ENCODE data around the gene METAP1. TPM values are rescaled to one million over a fixed set of nuclear protein-coding genes. Genes with fewer than 3 reads are reported as not detected.

Gene METAP1
- total and polyA plus RNA-seq, 9 donors: 25.1 to 31.1 (median 27.6) TPM

DNA sequence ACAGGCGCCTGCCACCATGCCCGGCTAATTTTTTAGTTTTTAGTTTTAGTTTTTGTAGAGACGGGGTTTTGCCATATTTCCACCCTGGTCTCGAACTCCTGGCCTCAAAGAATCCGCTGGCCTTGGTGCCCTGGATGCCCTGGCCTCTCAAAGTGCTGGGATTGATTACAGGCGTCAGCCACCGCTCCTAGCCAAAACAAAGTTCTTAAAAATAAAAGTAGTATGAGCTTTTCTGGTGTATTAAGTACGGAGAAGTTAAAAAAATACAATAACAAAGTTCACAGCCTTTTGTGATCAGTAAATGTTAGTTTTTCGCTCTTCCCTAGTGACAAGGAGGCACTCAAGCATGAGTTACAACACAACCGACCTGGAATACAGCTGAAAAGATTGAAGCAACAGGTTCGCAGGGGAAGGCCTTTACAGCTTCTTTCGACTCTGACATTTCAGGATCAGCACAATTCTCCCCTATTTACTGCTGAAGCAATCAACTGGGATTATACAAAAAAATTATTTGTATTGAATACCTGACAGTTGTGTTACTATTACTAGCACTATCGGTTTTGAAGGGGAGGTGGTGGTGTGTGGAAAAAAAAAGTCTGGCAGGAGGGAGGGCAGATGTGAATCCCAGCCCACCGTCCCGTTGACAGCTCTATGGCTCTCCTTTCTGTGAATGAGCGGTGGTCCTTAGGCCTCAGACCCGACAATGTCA, 893 bp upstream of the METAP1 start:
- no peaks in the 10 kb centered on the region for H3K9me3 ChIP-seq (replicated peaks; ENCODE audit: control insufficient read depth, low read depth, low read length)
- H3K4me1 ChIP-seq (ENCODE audit: control insufficient read depth, insufficient read depth, low read length): peaks cover 5% of the 10 kb centered on the region
- H3K36me3 ChIP-seq (ENCODE audit: control insufficient read depth, insufficient read depth, low read length): no peaks in the 10 kb centered on the region
- no peaks in the 10 kb centered on the region for H3K27me3 ChIP-seq (ENCODE audit: control insufficient read depth, insufficient read depth, low read length)
- H3K4me3 ChIP-seq (ENCODE audit: low read length): peak overlapping the region; percentile 52
- DNase-seq: no peak
- 17% methylated on average over 6 of the region's 17 CpGs for WGBS (ENCODE audit: insufficient coverage)
- peak overlapping the region; percentile 93 for H3K27ac ChIP-seq (ENCODE audit: low read length)

DNA sequence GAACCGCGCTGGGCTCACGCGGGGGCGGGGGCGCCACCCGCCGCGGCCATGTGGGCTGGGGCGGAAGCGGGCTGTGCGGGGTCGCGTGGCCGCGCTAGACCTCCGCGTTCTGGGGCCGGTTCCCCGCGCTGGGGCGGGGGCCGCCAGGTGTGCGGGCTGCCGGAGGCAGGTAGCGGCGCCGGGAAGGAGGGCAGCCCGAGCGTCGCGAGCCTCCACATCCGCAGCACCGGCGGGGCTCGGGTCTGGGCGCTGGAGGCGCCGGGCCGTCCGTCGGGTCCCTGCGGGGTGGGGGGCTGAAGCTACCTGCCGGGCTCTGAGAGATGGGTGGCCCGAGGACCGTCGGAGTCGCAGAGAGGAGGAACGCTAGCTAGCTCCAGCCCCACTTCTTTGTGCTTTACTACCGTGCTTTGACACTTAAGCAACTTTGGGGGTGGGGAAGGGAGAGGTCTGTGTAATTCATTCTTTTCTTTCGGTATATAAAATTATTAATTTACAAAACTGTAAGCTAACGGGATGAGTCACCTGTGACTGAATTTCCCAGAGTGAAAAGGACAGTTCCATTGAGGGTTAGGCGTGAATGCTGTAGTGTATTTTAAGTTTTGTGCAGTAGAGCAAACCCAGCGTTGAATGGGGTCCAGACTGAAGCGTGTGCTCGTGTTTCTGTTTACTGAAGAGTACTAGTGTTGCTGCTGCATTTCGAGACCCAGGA, 689 bp downstream of the METAP1 start:
- Histone ChIP-seq H3K27ac (ENCODE audit: low read length) (peak overlapping the region; percentile 42), H3K4me1 (ENCODE audit: control insufficient read depth, insufficient read depth, low read length) (peaks cover 5% of the 10 kb centered on the region), H3K36me3 (ENCODE audit: control insufficient read depth, insufficient read depth, low read length) (no peaks in the 10 kb centered on the region), H3K4me3 (ENCODE audit: low read length) (peak overlapping the region; percentile 94), H3K9me3 (replicated peaks; ENCODE audit: control insufficient read depth, low read depth, low read length) (no peaks in the 10 kb centered on the region), H3K27me3 (ENCODE audit: control insufficient read depth, insufficient read depth, low read length) (no peaks in the 10 kb centered on the region)
- DNase-seq: peak; percentile 62
- under 1% methylated on average over 54 of the region's 57 CpGs for WGBS (ENCODE audit: insufficient coverage)

DNA sequence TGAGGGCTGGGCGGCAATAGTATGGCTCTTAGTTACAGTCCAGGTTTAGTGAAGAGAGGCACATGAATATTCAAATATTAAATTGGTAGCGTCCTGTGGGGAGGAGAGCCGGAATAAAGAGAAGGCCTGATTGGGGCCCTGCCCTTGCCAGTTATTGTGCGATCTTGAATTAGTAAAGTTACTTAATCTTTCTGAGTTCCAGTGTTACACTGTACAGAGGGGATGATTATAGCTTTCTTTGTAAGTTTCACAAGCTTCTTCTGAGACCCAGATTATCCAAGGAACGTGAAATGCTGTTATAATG, 1.2 kb downstream of the METAP1 start:
- Histone ChIP-seq H3K36me3 (ENCODE audit: control insufficient read depth, insufficient read depth, low read length) (no peaks in the 10 kb centered on the region), H3K27me3 (ENCODE audit: control insufficient read depth, insufficient read depth, low read length) (no peaks in the 10 kb centered on the region), H3K27ac (ENCODE audit: low read length) (peak overlapping the region; percentile 32), H3K4me1 (ENCODE audit: control insufficient read depth, insufficient read depth, low read length) (peaks cover 5% of the 10 kb centered on the region), H3K4me3 (ENCODE audit: low read length) (peak overlapping the region; percentile 94), H3K9me3 (replicated peaks; ENCODE audit: control insufficient read depth, low read depth, low read length) (no peaks in the 10 kb centered on the region)
- 39% methylated on average over 3 of the region's 5 CpGs for whole genome bisulfite sequencing (ENCODE audit: insufficient coverage)
- DNase-seq: no peak

DNA sequence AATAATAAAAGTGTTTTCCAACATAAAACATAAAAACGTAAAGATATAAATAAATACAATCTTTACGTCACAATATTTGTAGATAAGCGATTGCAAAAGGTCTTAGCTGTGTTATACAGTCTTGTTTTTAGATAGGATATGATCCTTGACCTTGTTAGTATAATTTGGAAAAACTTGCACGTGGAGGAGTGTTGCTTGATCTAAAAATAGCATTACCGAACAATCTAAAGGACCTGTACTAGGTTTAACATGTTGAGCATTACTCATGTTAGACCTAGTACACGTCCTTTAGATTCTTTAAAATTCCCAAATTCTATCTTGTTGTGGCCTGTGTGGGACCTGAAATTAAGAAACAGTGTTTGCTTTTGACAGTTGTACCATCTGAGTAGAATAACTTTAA, 1.6 kb downstream of the METAP1 start:
- H3K4me1 ChIP-seq (ENCODE audit: control insufficient read depth, insufficient read depth, low read length): peaks cover 5% of the 10 kb centered on the region
- no peak overlapping the region for H3K4me3 ChIP-seq (ENCODE audit: low read length)
- no peak overlapping the region for H3K27ac ChIP-seq (ENCODE audit: low read length)
- H3K9me3 ChIP-seq (replicated peaks; ENCODE audit: control insufficient read depth, low read depth, low read length): no peaks in the 10 kb centered on the region
- H3K27me3 ChIP-seq (ENCODE audit: control insufficient read depth, insufficient read depth, low read length): no peaks in the 10 kb centered on the region
- WGBS (ENCODE audit: insufficient coverage): no CpG with 5 or more reads among the region's 6 CpGs
- DNase-seq: no peak
- H3K36me3 ChIP-seq (ENCODE audit: control insufficient read depth, insufficient read depth, low read length): no peaks in the 10 kb centered on the region

DNA sequence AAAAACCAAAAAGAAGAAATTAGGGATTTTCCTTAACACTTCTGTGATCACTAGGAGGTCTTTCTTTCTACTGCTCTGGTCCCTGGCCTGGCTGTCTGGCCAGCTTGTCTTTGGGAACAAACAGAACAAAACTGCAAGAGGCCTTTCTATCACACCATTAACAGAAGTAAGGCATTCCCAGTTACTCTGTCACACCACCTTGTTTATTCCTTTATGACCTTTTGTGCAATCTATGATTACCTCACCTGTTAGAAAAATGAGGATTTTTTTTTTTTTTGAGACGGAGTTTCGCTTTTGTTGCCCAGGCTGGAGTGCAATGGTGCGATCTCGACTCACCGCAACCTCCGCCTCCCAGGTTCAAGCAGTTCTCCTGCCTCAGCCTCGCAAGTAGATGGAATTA, 3.0 kb downstream of the METAP1 start:
- H3K9me3 ChIP-seq (replicated peaks; ENCODE audit: control insufficient read depth, low read depth, low read length): no peaks in the 10 kb centered on the region
- H3K4me1 ChIP-seq (ENCODE audit: control insufficient read depth, insufficient read depth, low read length): peaks cover 5% of the 10 kb centered on the region
- no peak for DNase-seq
- 92% methylated on average over 5 of the region's 7 CpGs for WGBS (ENCODE audit: insufficient coverage)
- no peak overlapping the region for H3K27ac ChIP-seq (ENCODE audit: low read length)
- H3K27me3 ChIP-seq (ENCODE audit: control insufficient read depth, insufficient read depth, low read length): no peaks in the 10 kb centered on the region
- no peak overlapping the region for H3K4me3 ChIP-seq (ENCODE audit: low read length)
- H3K36me3 ChIP-seq (ENCODE audit: control insufficient read depth, insufficient read depth, low read length): no peaks in the 10 kb centered on the region

DNA sequence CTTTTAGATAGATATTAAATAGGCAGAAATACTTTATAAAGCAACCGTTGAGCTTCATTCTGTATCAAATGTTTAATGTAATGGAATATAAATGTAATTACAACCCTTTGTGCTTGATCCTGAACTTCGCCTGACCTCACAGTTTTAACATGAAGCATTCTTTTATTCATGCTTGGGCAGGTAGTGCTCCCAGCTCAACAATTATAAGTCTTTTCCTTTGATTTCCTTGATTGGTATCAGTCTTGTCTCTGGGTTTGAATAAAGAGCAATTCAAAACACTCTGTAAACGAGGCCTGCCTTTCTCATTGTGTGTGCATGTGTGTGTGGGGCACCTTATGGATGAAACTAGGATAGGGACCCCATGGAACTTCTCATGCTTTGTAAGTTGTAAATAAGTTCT, 6.8 kb downstream of the METAP1 start:
- Histone ChIP-seq H3K36me3 (ENCODE audit: control insufficient read depth, insufficient read depth, low read length) (no peaks in the 10 kb centered on the region), H3K4me3 (ENCODE audit: low read length) (no peak overlapping the region), H3K27me3 (ENCODE audit: control insufficient read depth, insufficient read depth, low read length) (no peaks in the 10 kb centered on the region), H3K27ac (ENCODE audit: low read length) (no peak overlapping the region), H3K4me1 (ENCODE audit: control insufficient read depth, insufficient read depth, low read length) (no peaks in the 10 kb centered on the region), H3K9me3 (replicated peaks; ENCODE audit: control insufficient read depth, low read depth, low read length) (no peaks in the 10 kb centered on the region)
- no CpG with 5 or more reads among the region's 3 CpGs for WGBS (ENCODE audit: insufficient coverage)
- DNase-seq: no peak

DNA sequence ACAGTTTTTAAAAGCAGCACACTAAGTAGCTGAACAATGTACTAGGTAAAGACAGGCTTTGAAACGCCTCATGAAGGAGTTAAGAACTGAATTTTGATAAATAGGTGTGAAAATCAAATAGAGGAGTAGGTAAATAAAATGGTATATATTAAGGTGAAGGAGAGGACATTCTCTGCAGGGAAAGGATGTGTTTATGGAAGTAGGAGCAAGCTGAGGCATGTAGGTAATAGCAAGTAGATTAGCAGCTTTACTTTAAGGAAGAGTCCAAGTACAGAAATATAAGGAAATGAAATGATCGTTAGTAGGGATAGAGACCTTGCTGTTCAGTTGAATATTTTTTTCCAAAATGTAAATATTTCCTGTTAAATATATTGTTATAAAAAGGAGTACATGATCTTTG, 12.5 kb downstream of the METAP1 start:
- peaks cover 5% of the 10 kb centered on the region for H3K9me3 ChIP-seq (replicated peaks; ENCODE audit: control insufficient read depth, low read depth, low read length)
- no peak for DNase-seq
- WGBS (ENCODE audit: insufficient coverage): 75% methylated on average over 1 of the region's 2 CpGs
- H3K4me3 ChIP-seq (ENCODE audit: low read length): no peak overlapping the region
- no peaks in the 10 kb centered on the region for H3K4me1 ChIP-seq (ENCODE audit: control insufficient read depth, insufficient read depth, low read length)
- no peaks in the 10 kb centered on the region for H3K27me3 ChIP-seq (ENCODE audit: control insufficient read depth, insufficient read depth, low read length)
- no peaks in the 10 kb centered on the region for H3K36me3 ChIP-seq (ENCODE audit: control insufficient read depth, insufficient read depth, low read length)
- no peak overlapping the region for H3K27ac ChIP-seq (ENCODE audit: low read length)

DNA sequence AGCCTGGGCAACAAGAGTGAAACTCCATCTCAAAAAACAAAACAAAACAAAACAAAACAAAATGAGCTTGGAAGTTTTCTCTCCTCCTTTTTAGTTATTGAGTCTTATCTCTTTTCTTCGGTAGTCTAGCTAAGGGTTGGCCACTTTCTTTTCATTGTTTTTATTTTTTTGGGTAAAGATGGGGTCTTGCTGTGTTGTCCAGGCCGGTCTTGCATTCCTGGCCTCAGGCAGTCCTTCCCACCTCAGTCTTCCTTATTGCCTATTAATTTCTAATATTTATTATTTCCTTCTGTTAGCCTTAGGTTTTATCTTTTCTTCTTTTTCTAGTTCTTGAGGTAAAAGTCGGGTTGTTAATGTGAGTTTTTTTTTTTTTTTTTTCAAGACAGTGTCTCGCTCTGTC, 16.4 kb downstream of the METAP1 start:
- Histone ChIP-seq H3K4me1 (ENCODE audit: control insufficient read depth, insufficient read depth, low read length) (no peaks in the 10 kb centered on the region), H3K36me3 (ENCODE audit: control insufficient read depth, insufficient read depth, low read length) (peaks cover 4% of the 10 kb centered on the region), H3K27me3 (ENCODE audit: control insufficient read depth, insufficient read depth, low read length) (no peaks in the 10 kb centered on the region), H3K9me3 (replicated peaks; ENCODE audit: control insufficient read depth, low read depth, low read length) (peaks cover 15% of the 10 kb centered on the region), H3K27ac (ENCODE audit: low read length) (no peak overlapping the region), H3K4me3 (ENCODE audit: low read length) (no peak overlapping the region)
- DNase-seq: no peak
- no CpG with 5 or more reads among the region's 4 CpGs for WGBS (ENCODE audit: insufficient coverage)

DNA sequence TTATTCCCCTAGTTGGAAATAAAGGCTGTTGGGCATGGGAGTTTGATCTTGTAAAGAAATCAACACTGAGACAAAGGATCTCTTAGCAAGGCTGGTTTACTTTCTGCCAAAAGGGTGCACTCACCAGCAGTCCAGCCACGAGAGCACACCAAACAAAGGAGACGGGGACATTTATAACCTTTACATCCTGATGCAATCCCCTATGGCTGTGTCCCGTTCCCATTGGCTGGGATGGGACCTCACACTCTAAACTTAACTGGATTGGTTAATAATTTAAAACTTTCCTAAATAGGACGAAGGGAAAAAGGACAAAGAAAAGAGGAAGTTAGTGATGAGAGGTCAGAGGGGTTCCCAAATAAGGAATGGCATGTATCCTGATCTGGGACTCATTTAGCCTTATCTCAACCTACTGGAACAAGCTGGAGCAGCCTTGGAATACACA, 17.9 kb downstream of the METAP1 start:
- H3K36me3 ChIP-seq (ENCODE audit: control insufficient read depth, insufficient read depth, low read length): peaks cover 4% of the 10 kb centered on the region
- DNase-seq: no peak
- H3K4me3 ChIP-seq (ENCODE audit: low read length): no peak overlapping the region
- H3K27me3 ChIP-seq (ENCODE audit: control insufficient read depth, insufficient read depth, low read length): no peaks in the 10 kb centered on the region
- H3K9me3 ChIP-seq (replicated peaks; ENCODE audit: control insufficient read depth, low read depth, low read length): peaks cover 20% of the 10 kb centered on the region
- H3K4me1 ChIP-seq (ENCODE audit: control insufficient read depth, insufficient read depth, low read length): no peaks in the 10 kb centered on the region
- no peak overlapping the region for H3K27ac ChIP-seq (ENCODE audit: low read length)
- 71% methylated on average over 1 of the region's 4 CpGs for WGBS (ENCODE audit: insufficient coverage)

DNA sequence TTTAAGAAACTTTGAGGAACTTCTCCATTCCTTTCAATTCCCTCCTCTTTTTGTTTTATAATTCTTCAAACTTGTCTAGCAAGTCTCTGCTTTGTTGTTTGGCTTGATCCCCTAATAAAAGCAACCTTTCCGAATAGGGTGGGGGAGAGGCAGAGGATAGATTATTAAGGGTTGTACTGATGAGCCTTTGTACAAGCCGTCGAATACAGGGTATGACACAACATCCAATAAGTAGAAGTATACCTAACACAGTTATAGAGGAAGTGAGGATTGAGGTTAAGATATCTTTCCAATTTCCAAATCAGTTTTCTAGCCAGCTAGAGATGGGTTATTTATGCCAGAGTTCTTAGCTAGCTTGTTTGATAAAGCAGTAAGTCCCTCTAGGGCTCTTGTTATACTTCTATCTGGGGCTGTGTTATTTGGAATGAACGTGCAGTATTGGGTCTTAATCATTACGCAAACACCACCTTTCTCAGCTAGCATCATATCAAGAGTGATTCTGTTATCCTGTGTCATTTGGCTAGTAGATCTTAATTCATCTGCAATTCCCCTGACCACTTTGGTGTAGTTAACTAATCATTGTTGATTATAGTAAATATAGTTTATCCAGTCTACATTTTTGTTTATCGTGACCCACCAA, 18.5 kb downstream of the METAP1 start:
- no CpG with 5 or more reads among the region's 6 CpGs for WGBS (ENCODE audit: insufficient coverage)
- DNase-seq: no peak
- H3K4me3 ChIP-seq (ENCODE audit: low read length): no peak overlapping the region

More for the DNA sequence above, 18.5 kb downstream of the METAP1 start:
- Histone ChIP-seq H3K9me3 (replicated peaks; ENCODE audit: control insufficient read depth, low read depth, low read length) (peaks cover 20% of the 10 kb centered on the region), H3K4me1 (ENCODE audit: control insufficient read depth, insufficient read depth, low read length) (no peaks in the 10 kb centered on the region), H3K36me3 (ENCODE audit: control insufficient read depth, insufficient read depth, low read length) (peaks cover 4% of the 10 kb centered on the region), H3K27ac (ENCODE audit: low read length) (no peak overlapping the region), H3K27me3 (ENCODE audit: control insufficient read depth, insufficient read depth, low read length) (no peaks in the 10 kb centered on the region)
